Stimulated activated CD8-positive, alpha-beta memory T cell treated with anti-CD3 and anti-CD28 coated beads, Interleukin-2, amount 100 ng/mL, for 48 hours (primary cell): ENCODE measurements around the gene PLK3.
"Not testable (repeated sequence)": the region's sequence is repeated elsewhere in the genome, so short reads cannot be mapped to it uniquely, and the experiment has no call there.

Experiments used
- DNase-seq, 2 donors: peaks; one replicate each; pipeline ENCODE4 v3.0.0-alpha.2; 2020; ENCODE audit warnings: low read depth in 2 of 2

Gene PLK3

GRCh38 chr1:44799770-44800584 lies at the start of gene PLK3:
PLK3 (plus strand) TSS chr1:44800377; CDS start chr1:44800464, 87 bp downstream.
- DNase-seq, result peak; percentile 96 to 97

- no peak for DNase-seq
These were observed 42.8 kb upstream of the PLK3 start for GRCh38 chr1:44757420-44757819.

- DNase-seq, result no peak
These were observed 41.1 kb upstream of the PLK3 start for GRCh38 chr1:44759077-44759476.

- DNase-seq, result no peak
These were observed 39.3 kb upstream of the PLK3 start for GRCh38 chr1:44760876-44761275.

GRCh38 chr1:44766421-44766820 lies 33.8 kb upstream of the PLK3 start:
- not testable (repeated sequence) for DNase-seq

- peak; percentile 74 to 81 for DNase-seq
These were observed 24.9 kb upstream of the PLK3 start, which contains the start of gene RPS8 for GRCh38 chr1:44775078-44775929. RPS8 (plus strand) TSS chr1:44775540; CDS start chr1:44775597, 57 bp downstream.

- no peak for DNase-seq
These were observed 24.0 kb upstream of the PLK3 start for GRCh38 chr1:44775930-44776729.

- DNase-seq, result no peak
These were observed 23.5 kb upstream of the PLK3 start for GRCh38 chr1:44776730-44777068.

GRCh38 chr1:44777547-44777946 lies 22.6 kb upstream of the PLK3 start:
- DNase-seq, result no peak

- no peak for DNase-seq
These were observed 22.1 kb upstream of the PLK3 start for GRCh38 chr1:44777969-44778635.

GRCh38 chr1:44778705-44779576 lies 21.2 kb upstream of the PLK3 start:
- DNase-seq, result no peak

GRCh38 chr1:44780583-44781121 lies 19.5 kb upstream of the PLK3 start:
- no peak for DNase-seq

- DNase-seq, result no peak
These were observed 16.5 kb upstream of the PLK3 start for GRCh38 chr1:44783697-44784093.

GRCh38 chr1:44784094-44785028 lies 15.8 kb upstream of the PLK3 start:
- no peak for DNase-seq

- no peak for DNase-seq
These were observed 15.2 kb upstream of the PLK3 start for GRCh38 chr1:44785029-44785380.

GRCh38 chr1:44785501-44786137 lies 14.6 kb upstream of the PLK3 start:
- no peak for DNase-seq

GRCh38 chr1:44786138-44786840 lies 13.9 kb upstream of the PLK3 start:
- peak; percentile 55 to 70 for DNase-seq

GRCh38 chr1:44786841-44787426 lies 13.2 kb upstream of the PLK3 start:
- no peak for DNase-seq
